ENCODE data around the gene HTRA3. TPM values are rescaled to one million over a fixed set of nuclear protein-coding genes. Genes with fewer than 3 reads are reported as not detected.
A peak's percentile ranks its signal among the peaks of the same experiment; 100 is the strongest.

Gene HTRA3
- total and polyA plus RNA-seq, 2 experiments from 2014 or later = 1.3 to 3.6 TPM

DNA sequence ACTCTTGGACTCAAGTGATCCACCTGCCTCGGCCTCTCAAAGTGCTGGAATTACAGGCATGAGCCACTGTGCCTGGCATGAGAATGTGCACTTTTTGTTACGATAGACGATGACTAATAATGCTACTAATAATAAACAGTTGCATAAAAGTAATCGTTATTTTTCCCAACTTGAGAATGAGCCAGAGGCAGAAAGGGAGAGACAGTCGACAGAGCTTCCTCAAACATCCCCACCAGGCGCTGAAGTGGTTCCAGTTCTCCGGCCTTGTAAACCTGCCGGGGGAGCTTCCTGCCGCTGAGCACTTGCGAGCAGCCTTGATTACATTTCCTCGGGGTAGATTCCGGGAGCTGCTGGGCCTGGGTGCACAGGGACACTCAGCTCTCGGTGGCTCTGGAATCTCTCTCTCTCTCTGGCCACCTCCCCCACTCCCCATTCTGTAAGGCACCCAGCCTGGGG, 8.9 kb upstream of the HTRA3 start:
- peaks cover 8% of the 10 kb centered on the region for H3K4me1 Mint-ChIP-seq

More for the DNA sequence above, 8.9 kb upstream of the HTRA3 start:
- Mint-ChIP-seq H3K4me3 (no peak overlapping the region), H3K9me3 (peaks cover 3% of the 10 kb centered on the region; the same call in 2 of the 3 replicates), H3K27me3 (ENCODE audit: insufficient read depth, low read depth, poor library complexity) (peaks cover 10% of the 10 kb centered on the region), H3K27ac (no peak overlapping the region), H3K36me3 (ENCODE audit: low read depth) (no peaks in the 10 kb centered on the region)
- TF ChIP-seq POLR2AphosphoS5 (IDR thresholded peaks at IDR 0.05; ENCODE audit: low read depth) (no peak), ZNF114 (CRISPR knock-in tag; IDR thresholded peaks at IDR 0.05) (no peak), ZNF331 (CRISPR knock-in tag; IDR thresholded peaks at IDR 0.05; ENCODE audit: low read depth) (no peak), STAT1 (IDR thresholded peaks at IDR 0.05; ENCODE audit: unreplicated experiment) (no peak), EZH2 (IDR thresholded peaks at IDR 0.05; ENCODE audit: low read depth, unreplicated experiment) (no peak), EZH2phosphoT487 (IDR thresholded peaks at IDR 0.05; ENCODE audit: unreplicated experiment) (no peak), NANOG (IDR thresholded peaks at IDR 0.05; ENCODE audit: borderline replicate concordance) (no peak), CREB1 (CRISPR knock-in tag; IDR thresholded peaks at IDR 0.05; ENCODE audit: low read depth) (no peak), REST (IDR thresholded peaks at IDR 0.05; ENCODE audit: unreplicated experiment) (no peak), JUNB (IDR thresholded peaks at IDR 0.05; ENCODE audit: unreplicated experiment) (no peak)
- TF ChIP-seq, protein P1, sequence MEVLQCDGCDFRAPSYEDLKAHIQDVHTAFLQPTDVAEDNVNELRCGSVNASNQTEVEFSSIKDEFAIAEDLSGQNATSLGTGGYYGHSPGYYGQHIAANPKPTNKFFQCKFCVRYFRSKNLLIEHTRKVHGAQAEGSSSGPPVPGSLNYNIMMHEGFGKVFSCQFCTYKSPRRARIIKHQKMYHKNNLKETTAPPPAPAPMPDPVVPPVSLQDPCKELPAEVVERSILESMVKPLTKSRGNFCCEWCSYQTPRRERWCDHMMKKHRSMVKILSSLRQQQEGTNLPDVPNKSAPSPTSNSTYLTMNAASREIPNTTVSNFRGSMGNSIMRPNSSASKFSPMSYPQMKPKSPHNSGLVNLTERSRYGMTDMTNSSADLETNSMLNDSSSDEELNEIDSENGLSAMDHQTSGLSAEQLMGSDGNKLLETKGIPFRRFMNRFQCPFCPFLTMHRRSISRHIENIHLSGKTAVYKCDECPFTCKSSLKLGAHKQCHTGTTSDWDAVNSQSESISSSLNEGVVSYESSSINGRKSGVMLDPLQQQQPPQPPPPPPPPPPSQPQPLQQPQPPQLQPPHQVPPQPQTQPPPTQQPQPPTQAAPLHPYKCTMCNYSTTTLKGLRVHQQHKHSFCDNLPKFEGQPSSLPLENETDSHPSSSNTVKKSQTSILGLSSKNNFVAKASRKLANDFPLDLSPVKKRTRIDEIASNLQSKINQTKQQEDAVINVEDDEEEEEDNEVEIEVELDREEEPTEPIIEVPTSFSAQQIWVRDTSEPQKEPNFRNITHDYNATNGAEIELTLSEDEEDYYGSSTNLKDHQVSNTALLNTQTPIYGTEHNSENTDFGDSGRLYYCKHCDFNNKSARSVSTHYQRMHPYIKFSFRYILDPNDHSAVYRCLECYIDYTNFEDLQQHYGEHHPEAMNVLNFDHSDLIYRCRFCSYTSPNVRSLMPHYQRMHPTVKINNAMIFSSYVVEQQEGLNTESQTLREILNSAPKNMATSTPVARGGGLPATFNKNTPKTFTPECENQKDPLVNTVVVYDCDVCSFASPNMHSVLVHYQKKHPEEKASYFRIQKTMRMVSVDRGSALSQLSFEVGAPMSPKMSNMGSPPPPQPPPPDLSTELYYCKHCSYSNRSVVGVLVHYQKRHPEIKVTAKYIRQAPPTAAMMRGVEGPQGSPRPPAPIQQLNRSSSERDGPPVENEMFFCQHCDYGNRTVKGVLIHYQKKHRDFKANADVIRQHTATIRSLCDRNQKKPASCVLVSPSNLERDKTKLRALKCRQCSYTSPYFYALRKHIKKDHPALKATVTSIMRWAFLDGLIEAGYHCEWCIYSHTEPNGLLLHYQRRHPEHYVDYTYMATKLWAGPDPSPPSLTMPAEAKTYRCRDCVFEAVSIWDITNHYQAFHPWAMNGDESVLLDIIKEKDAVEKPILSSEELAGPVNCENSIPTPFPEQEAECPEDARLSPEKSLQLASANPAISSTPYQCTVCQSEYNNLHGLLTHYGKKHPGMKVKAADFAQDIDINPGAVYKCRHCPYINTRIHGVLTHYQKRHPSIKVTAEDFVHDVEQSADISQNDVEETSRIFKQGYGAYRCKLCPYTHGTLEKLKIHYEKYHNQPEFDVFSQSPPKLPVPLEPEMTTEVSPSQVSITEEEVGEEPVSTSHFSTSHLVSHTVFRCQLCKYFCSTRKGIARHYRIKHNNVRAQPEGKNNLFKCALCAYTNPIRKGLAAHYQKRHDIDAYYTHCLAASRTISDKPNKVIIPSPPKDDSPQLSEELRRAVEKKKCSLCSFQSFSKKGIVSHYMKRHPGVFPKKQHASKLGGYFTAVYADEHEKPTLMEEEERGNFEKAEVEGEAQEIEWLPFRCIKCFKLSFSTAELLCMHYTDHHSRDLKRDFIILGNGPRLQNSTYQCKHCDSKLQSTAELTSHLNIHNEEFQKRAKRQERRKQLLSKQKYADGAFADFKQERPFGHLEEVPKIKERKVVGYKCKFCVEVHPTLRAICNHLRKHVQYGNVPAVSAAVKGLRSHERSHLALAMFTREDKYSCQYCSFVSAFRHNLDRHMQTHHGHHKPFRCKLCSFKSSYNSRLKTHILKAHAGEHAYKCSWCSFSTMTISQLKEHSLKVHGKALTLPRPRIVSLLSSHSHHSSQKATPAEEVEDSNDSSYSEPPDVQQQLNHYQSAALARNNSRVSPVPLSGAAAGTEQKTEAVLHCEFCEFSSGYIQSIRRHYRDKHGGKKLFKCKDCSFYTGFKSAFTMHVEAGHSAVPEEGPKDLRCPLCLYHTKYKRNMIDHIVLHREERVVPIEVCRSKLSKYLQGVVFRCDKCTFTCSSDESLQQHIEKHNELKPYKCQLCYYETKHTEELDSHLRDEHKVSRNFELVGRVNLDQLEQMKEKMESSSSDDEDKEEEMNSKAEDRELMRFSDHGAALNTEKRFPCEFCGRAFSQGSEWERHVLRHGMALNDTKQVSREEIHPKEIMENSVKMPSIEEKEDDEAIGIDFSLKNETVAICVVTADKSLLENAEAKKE (CRISPR knock-in tag; IDR thresholded peaks at IDR 0.05) = no peak
- TF ChIP-seq, protein P2, sequence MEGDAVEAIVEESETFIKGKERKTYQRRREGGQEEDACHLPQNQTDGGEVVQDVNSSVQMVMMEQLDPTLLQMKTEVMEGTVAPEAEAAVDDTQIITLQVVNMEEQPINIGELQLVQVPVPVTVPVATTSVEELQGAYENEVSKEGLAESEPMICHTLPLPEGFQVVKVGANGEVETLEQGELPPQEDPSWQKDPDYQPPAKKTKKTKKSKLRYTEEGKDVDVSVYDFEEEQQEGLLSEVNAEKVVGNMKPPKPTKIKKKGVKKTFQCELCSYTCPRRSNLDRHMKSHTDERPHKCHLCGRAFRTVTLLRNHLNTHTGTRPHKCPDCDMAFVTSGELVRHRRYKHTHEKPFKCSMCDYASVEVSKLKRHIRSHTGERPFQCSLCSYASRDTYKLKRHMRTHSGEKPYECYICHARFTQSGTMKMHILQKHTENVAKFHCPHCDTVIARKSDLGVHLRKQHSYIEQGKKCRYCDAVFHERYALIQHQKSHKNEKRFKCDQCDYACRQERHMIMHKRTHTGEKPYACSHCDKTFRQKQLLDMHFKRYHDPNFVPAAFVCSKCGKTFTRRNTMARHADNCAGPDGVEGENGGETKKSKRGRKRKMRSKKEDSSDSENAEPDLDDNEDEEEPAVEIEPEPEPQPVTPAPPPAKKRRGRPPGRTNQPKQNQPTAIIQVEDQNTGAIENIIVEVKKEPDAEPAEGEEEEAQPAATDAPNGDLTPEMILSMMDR (conservative IDR thresholded peaks at IDR 0.05; ENCODE audit: low read depth in 2 of 2) = no peak
- TF ChIP-seq, protein P3, sequence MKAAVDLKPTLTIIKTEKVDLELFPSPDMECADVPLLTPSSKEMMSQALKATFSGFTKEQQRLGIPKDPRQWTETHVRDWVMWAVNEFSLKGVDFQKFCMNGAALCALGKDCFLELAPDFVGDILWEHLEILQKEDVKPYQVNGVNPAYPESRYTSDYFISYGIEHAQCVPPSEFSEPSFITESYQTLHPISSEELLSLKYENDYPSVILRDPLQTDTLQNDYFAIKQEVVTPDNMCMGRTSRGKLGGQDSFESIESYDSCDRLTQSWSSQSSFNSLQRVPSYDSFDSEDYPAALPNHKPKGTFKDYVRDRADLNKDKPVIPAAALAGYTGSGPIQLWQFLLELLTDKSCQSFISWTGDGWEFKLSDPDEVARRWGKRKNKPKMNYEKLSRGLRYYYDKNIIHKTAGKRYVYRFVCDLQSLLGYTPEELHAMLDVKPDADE (IDR thresholded peaks at IDR 0.05) = no peak
- no peaks in the 10 kb centered on the region for H3K9me2 ChIP-seq (ENCODE audit: insufficient read depth)
- H3K27ac ChIP-seq (ENCODE audit: low read depth) = no peak overlapping the region
- H3K27me3 ChIP-seq (ENCODE audit: insufficient read depth) = no peaks in the 10 kb centered on the region
- ATAC-seq (peak; percentile 40), DNase-seq (ENCODE audit: low spot score) (peak; percentile 41)
- no peaks in the 10 kb centered on the region for H3K79me2 ChIP-seq (replicated peaks; ENCODE audit: insufficient read depth)
- no peaks in the 10 kb centered on the region for H3F3A ChIP-seq (replicated peaks; ENCODE audit: low read depth)
- H3K36me3 ChIP-seq (ENCODE audit: insufficient read depth) = no peaks in the 10 kb centered on the region
- H3K4me2 ChIP-seq = no peak overlapping the region
- H2AFZ ChIP-seq = peak overlapping the region; percentile 43; the same call in 1 of the 2 replicates
- no peaks in the 10 kb centered on the region for H4K20me1 ChIP-seq (replicated peaks; ENCODE audit: insufficient read depth)
- no peaks in the 10 kb centered on the region for H3K4me1 ChIP-seq (ENCODE audit: insufficient read depth)
- H3K4me3 ChIP-seq = no peak overlapping the region
